Endothelial cell of umbilical vein (primary cell): ENCODE measurements around the gene BRAT1. TPM values are rescaled to one million over a fixed set of nuclear protein-coding genes. Genes with fewer than 3 reads are reported as not detected.

Source experiments
- BruUV-seq: library from RNA; stranded (reverse); fragments of 400-500 nt; replicated peaks from 2 replicates; lab custom pipeline; 2021; lab: Mats Ljungman, UMichigan
- CTCF ChIA-PET: fragments of 300-600, 350-600 bp; sonication (Branson Sonifier 250); formaldehyde crosslinking; loops from one replicate; lab custom pipeline; 2021; ENCODE audit warnings: antibody characterized with exemption, inconsistent platforms; lab: Charles Lee
- POLR2A ChIA-PET: fragments of 300-600, 350-600 bp; sonication (Branson Sonifier 250); formaldehyde crosslinking; loops from one replicate; lab custom pipeline; 2021; ENCODE audit warnings: antibody characterized with exemption, inconsistent platforms; lab: Charles Lee
- DNase-seq: peaks from one replicate; pipeline ENCODE4 v3.0.0-alpha.2; 2011; ENCODE audit warnings: low read depth, low spot score
- FAIRE-seq: peaks from 2 replicates; lab custom pipeline; 2011; peaks lifted over from hg19 to GRCh38; lab: Jason Lieb, UNC
- H2AFZ ChIP-seq: 2 replicates; pipeline ENCODE4 v1.6.0; 2012; ENCODE audit warnings: low read depth, low read length, control low read depth, inconsistent platforms
- H3K27ac ChIP-seq: 2 replicates; pipeline ENCODE4 v1.5.1; 2011; ENCODE audit warnings: low read depth, mild to moderate bottlenecking, control low read depth, low read length, moderate library complexity; ENCODE audit not compliant: insufficient read depth
- H3K27me3 ChIP-seq, 2 experiments: 2 replicates each; pipeline versions ENCODE4 v1.6.0 to v1.6.1; 2011; ENCODE audit warnings: low read length in 2 of 2, mixed read lengths in 1 of 2; ENCODE audit not compliant: control insufficient read depth in 2 of 2, insufficient read depth in 2 of 2
- H3K36me3 ChIP-seq, 2 experiments: 2 replicates in 1 of 2; 3 replicates in 1 of 2; pipeline ENCODE4 v1.5.1; 2011; ENCODE audit warnings: low read length in 2 of 2, mild to moderate bottlenecking in 1 of 2, moderate library complexity in 1 of 2; ENCODE audit not compliant: control insufficient read depth in 2 of 2, insufficient read depth in 2 of 2; ENCODE audit errors: extremely low read depth in 1 of 2
- H3K4me1 ChIP-seq: 3 replicates; pipeline ENCODE4 v1.5.1; 2011; ENCODE audit warnings: mild to moderate bottlenecking, low read length; ENCODE audit not compliant: control insufficient read depth, insufficient read depth; ENCODE audit errors: extremely low read depth
- H3K4me2 ChIP-seq: 2 replicates; pipeline ENCODE4 v1.6.1; 2011; ENCODE audit warnings: low read length, control low read depth, mixed read lengths; ENCODE audit not compliant: insufficient read depth
- H3K4me3 ChIP-seq, 3 experiments: fragments of 200-600 bp in 1 of 3; sonication (generic), shearing (Covaris generic) in 1 of 3; replicated peaks in 1 of 3; 2 replicates each; pipeline ENCODE4 v1.5.1; 2011 to 2016; ENCODE audit warnings: control low read depth in 3 of 3, low read length in 3 of 3, mild to moderate bottlenecking in 2 of 3, inconsistent platforms in 1 of 3, low read depth in 1 of 3, moderate library complexity in 1 of 3; ENCODE audit not compliant: insufficient read depth in 1 of 3
- H3K79me2 ChIP-seq: 2 replicates; pipeline ENCODE4 v1.6.0; 2012; ENCODE audit warnings: low read length, inconsistent platforms; ENCODE audit not compliant: control insufficient read depth, insufficient read depth
- H3K9ac ChIP-seq: replicated peaks from 2 replicates; pipeline ENCODE3; 2011; ENCODE audit warnings: low read length, control low read depth; ENCODE audit not compliant: insufficient read depth; ENCODE audit errors: extremely low read depth
- H3K9me1 ChIP-seq: replicated peaks from 3 replicates; pipeline ENCODE4 v1.6.0; 2011; ENCODE audit warnings: mild to moderate bottlenecking, low read length; ENCODE audit not compliant: control insufficient read depth, insufficient read depth; ENCODE audit errors: extremely low read depth
- H3K9me3 ChIP-seq: replicated peaks from 2 replicates; pipeline ENCODE4 v1.5.1; 2012; ENCODE audit warnings: low read length, inconsistent platforms; ENCODE audit not compliant: control insufficient read depth, insufficient read depth
- H4K20me1 ChIP-seq: replicated peaks from 2 replicates; pipeline ENCODE3; 2011; ENCODE audit warnings: mild to moderate bottlenecking, low read length; ENCODE audit not compliant: control insufficient read depth, insufficient read depth; ENCODE audit errors: extremely low read depth
- CTCF ChIP-seq, 2 donors: IDR thresholded peaks; 1 replicate in 1 of 2; 2 replicates in 1 of 2; pipeline ENCODE4 v1.5.1; 2011; ENCODE audit warnings: low read length in 2 of 2, mild to moderate bottlenecking in 2 of 2, moderate library complexity in 2 of 2, control low read depth in 1 of 2, inconsistent platforms in 1 of 2, low read depth in 1 of 2; ENCODE audit not compliant: insufficient read depth in 1 of 2; ENCODE audit errors: extremely low read depth in 1 of 2
- EZH2 ChIP-seq: IDR thresholded peaks from 2 replicates; pipeline ENCODE4 v1.6.1; 2012; ENCODE audit warnings: borderline replicate concordance, low read depth, mild to moderate bottlenecking, moderate library complexity, low read length, inconsistent platforms; ENCODE audit not compliant: severe bottlenecking
- FOS ChIP-seq: IDR thresholded peaks from 2 replicates; pipeline ENCODE4 v1.6.1; 2011; ENCODE audit warnings: mild to moderate bottlenecking, low read length, moderate library complexity, borderline replicate concordance; ENCODE audit not compliant: insufficient read depth
- GATA2 ChIP-seq: IDR thresholded peaks from 2 replicates; pipeline ENCODE4 v1.7.0; 2011; ENCODE audit warnings: low read depth, mild to moderate bottlenecking, moderate library complexity, mixed read lengths, low read length; ENCODE audit not compliant: insufficient read length, insufficient read depth
- JUN ChIP-seq: IDR thresholded peaks from 2 replicates; pipeline ENCODE4 v1.6.1; 2011; ENCODE audit warnings: borderline replicate concordance, low read depth; ENCODE audit not compliant: insufficient read length, insufficient read depth
- MAX ChIP-seq: IDR thresholded peaks from 2 replicates; pipeline ENCODE4 v1.6.1; 2011; ENCODE audit not compliant: insufficient read depth, insufficient read length
- MYC ChIP-seq: IDR thresholded peaks from one replicate; pipeline ENCODE4 v1.6.1; 2011; ENCODE audit warnings: mild to moderate bottlenecking, low read depth, low read length
- POLR2A ChIP-seq: IDR thresholded peaks from 2 replicates; pipeline ENCODE4 v1.6.1; 2012; ENCODE audit warnings: low read depth, mild to moderate bottlenecking, control low read depth, low read length
- POLR2AphosphoS5 ChIP-seq: IDR thresholded peaks from 2 replicates; pipeline ENCODE4 v1.6.1; 2012; ENCODE audit warnings: low read depth, mild to moderate bottlenecking, control low read depth, low read length, moderate library complexity; ENCODE audit not compliant: insufficient read depth
- dilution Hi-C: fragments of 300-500 bp; cut with MboI; formaldehyde crosslinking; loops from one replicate; pipeline ENCODE4 v1.15.0; 2019; ENCODE audit warnings: low sequenced_read_pairs; ENCODE audit not compliant: extremely low pct_ligation_motif_present
- intact Hi-C: fragments of 100-400 bp; cut with micrococcal nuclease; formaldehyde crosslinking; loops from one replicate; pipeline ENCODE4 v1.10.0; 2022
- polyA plus RNA-seq, 4 experiments: library from polyadenylated mRNA; depleted of rRNA in 3 of 4; stranded (reverse) in 3 of 4; unstranded in 1 of 4; fragments of >200 nt; gene quantifications; 2 replicates each; pipeline versions ENCODE4 v1.2.1 to v1.2.3, GENCODE V29; 2011 to 2012; ENCODE audit warnings: missing spikeins in 1 of 4
- total RNA-seq: library from RNA; stranded (reverse); gene quantifications from 2 replicates; pipeline ENCODE4 v1.2.3, GENCODE V29; 2021

BRAT1 gene
- total and polyA plus RNA-seq, 2 donors (not counting 3 experiments of a cell fraction or from before 2014, with no cell fraction given): 31.1 to 31.6 TPM

- DNase-seq: no peak
- peak overlapping the region; percentile 10 for H2AFZ ChIP-seq
- H3K9me1 ChIP-seq: no peaks in the 10 kb centered on the region
- H4K20me1 ChIP-seq: no peaks in the 10 kb centered on the region
- no peaks in the 10 kb centered on the region for H3K27me3 ChIP-seq
- CTCF ChIA-PET: interaction anchor here (1.4 to 1.6 kb wide), 2 partner anchors 32 to 72 kb away, joined by 3 read pairs; partner anchors contain the start of gene BRAT1
- no peak for TF ChIP-seq FOS
- no peak for TF ChIP-seq EZH2
- TF ChIP-seq POLR2AphosphoS5: no peak
- no peak for TF ChIP-seq CTCF (IDR thresholded peaks at IDR 0.05; ENCODE audit: extremely low read depth in 1 of 2, insufficient read depth in 1 of 2, low read depth in 1 of 2, low read length in 2 of 2)
- no peak for TF ChIP-seq MYC
- no peak for TF ChIP-seq GATA2
- TF ChIP-seq JUN: no peak
- no peak for TF ChIP-seq MAX
- TF ChIP-seq POLR2A: no peak
- POLR2A ChIA-PET: no interaction called here
- peak overlapping the region; percentile 60 for H3K4me2 ChIP-seq
- no peak for FAIRE-seq
- H3K4me1 ChIP-seq: peaks cover 47% of the 10 kb centered on the region
- H3K4me3 ChIP-seq: no peak overlapping the region
- BruUV-seq: no TSS peak
- no peaks in the 10 kb centered on the region for H3K9me3 ChIP-seq
- H3K79me2 ChIP-seq: no peaks in the 10 kb centered on the region
- dilution Hi-C loops (no loop called here), intact Hi-C loops (loop anchor here (5.0 to 10.0 kb wide), 2 partner anchors 119 kb away; partner anchors contain the start of gene CHST12)
- H3K36me3 ChIP-seq: no peaks in the 10 kb centered on the region
- H3K9ac ChIP-seq: peak overlapping the region; percentile 53
- H3K27ac ChIP-seq: peak overlapping the region; percentile 84
Observed at GRCh38 chr7:2523461-2523936, 31.8 kb downstream of the BRAT1 start.
